T follicular helper cell (primary cell): ENCODE results near the gene MESP2.

ENCODE experiments used
- DNase-seq: peaks from one replicate; pipeline ENCODE4 v3.0.0-alpha.2; 2020; ENCODE audit warnings: low read depth

The MESP2 gene

DNA sequence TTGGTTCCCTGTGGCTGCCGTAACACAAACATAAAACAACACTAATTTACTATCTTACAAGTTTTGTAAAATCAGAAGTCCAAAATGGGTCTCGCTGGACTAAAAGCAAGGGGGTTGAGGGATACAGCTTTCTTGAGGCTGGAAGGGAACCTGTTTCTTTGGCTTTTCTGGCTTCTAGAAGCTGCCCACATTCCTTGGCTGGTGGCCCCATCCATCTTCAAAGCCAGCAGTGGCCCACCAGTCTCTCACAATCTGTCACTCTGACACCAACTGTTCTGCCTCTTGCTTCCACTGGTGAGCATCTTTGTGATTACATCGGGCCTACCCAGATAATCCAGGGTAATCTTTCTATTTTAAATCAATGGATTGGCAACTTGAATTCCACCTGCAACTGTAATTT is 39.6 kb downstream of the MESP2 start:
- DNase-seq = no peak

DNA sequence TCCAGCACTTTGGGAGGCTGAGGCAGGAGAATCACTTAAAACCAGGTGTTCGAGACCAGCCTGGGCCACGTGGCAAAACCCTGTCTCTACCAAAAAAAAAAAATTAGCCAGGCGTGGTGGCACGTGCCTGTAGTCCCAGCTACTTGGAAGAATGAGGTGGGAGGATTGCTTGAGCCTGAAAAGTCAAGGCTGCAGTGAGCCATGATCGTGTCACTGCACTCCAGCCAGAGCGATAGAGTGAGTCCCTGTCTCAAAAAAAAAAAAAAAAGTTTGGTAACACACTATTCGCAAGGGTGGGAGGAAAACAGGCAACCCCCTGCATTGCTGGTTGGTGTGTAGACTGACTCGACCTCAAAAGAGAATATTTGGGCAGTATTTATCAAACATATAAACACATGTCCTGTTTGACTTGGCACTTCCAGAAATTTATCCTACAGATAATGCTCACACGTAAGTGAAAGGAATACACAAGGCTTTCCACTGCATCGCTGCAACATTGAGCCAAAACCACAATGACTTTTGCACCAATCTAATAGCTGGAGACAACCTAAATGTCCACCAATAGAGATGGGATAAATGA is 41.7 kb downstream of the MESP2 start:
- no peak for DNase-seq

DNA sequence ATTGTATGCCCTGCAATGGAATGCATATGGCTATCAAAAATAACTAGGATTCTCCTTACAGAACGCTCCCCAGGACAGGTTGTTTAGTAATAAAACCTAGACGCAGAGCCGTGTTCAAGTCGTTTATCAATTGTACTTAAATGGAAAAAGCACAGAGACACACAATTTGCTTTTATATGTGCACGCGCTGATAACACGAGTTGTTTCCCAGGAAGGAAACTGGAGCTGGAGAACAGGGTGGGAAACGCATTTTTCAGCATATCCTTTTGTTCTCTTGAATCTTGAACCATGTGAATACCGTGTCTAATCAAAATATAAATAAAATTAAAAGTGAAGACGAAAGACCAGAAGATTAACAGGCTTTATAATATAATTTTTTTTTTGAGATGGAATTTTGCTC is 42.2 kb downstream of the MESP2 start:
- DNase-seq = no peak

DNA sequence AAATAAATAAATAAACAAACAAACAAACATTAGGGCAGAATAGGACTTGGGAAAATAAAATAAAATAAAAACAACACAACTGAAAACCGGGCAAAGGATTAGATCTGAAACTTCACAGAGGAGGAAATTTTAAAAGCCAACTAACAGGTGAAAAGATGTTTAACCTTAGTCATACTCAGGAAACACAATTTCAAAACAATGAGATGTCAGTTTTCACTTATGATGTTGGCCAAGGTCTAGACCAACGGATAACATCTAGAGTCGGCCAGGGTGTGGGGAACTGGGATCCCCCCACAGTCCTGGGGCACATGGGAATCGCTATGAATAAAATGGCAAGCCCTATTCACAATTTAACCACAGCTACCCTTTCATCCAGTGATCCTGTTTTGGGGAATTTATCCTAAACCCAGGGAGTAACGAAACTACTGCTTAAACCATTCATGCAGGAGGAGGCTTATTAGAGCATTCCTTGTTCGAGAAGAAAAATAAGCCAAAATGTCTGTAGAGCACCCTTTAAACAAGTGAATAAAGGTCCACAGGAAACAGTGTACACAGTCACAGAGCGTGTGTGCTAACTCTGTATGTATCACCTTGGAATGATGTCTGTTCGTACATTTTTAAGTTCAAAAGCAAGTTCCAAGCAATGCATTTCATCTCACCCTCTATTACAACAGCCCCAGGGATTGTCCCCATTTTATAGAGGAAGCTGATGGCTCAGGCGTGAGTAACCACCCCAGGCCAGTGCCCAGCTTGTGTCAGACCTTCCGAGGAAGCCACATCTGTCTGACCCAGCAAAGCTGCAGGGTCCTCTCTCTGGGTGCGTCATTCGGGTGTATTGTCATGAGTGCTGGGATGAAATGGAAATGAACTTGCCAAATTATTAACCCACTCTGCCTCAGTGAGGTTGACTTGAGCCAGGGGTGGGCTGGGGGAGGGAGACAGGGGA is 44.8 kb downstream of the MESP2 start:
- no peak for DNase-seq

DNA sequence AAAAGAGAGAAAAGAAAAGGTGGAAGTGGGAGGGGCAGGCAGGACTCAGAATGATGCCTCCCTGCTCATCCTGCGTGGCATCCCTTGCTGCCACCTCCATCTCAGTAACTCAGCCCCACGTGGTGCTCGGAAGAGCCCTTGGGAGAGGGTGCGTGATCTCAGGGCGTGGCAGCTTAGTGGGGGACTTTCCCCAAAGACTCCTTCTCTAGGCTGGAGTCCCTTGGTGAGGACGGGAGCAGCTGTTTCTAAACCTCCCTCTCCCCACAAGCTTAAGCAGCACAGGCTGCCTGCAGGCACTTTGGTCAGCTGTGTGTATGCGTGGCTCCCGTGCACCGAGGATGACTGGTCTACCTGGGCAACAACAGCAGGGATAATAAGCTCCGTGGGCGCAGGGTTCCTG is 45.9 kb downstream of the MESP2 start:
- no peak for DNase-seq

DNA sequence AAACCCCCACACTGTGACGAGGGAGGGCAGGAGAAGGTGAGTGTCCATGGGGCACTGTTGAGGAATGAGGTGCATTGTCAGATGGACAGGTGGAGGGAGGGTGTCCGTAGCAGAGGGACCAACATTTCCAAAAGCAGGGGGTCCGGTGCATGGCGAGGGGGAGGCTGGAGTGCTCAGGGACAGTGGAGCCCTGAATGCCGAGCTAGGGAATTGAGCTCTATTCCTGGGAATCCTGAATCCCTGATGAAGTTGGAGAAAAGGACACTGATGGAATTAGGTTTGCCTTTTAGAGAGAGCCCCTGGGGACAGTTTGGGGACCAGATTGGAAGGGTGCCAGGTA is 46.4 kb downstream of the MESP2 start:
- DNase-seq = no peak

DNA sequence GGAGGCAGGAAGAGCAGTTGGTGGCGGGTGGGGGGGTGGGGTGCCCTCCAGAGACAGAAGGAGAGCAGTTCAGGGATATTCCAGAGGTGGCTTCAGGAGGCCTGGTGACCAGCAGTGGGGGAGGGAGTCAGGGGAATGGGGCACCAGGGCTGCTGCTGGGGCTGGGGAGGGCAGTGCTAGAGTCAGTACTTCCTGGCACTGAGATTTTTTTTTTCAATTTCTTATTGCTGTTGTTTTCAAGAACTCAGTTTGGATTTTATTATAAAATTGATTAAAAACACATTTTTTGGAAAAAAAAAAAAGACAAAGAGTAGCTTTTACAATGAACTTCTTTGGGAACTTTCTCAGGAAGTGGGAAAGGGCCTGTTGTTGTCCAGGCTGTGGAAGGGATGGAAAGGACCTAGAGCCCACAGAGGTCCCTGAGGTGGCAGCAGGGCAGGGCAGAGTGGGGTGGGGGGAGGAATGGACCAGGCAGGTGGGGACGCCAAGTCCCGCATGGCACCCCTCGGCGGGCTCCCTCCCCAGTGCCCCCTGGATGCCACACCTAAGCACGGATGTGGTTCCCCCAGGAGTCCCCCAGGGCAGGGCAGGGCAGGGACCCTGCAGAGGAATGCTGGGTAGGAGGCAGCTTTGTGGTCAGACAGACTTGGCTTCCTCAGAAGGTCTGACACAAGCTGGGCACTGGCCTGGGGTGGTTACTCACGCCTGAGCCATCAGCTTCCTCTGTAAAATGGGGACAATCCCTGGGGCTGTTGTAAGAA is 47.0 kb downstream of the MESP2 start:
- no peak for DNase-seq

DNA sequence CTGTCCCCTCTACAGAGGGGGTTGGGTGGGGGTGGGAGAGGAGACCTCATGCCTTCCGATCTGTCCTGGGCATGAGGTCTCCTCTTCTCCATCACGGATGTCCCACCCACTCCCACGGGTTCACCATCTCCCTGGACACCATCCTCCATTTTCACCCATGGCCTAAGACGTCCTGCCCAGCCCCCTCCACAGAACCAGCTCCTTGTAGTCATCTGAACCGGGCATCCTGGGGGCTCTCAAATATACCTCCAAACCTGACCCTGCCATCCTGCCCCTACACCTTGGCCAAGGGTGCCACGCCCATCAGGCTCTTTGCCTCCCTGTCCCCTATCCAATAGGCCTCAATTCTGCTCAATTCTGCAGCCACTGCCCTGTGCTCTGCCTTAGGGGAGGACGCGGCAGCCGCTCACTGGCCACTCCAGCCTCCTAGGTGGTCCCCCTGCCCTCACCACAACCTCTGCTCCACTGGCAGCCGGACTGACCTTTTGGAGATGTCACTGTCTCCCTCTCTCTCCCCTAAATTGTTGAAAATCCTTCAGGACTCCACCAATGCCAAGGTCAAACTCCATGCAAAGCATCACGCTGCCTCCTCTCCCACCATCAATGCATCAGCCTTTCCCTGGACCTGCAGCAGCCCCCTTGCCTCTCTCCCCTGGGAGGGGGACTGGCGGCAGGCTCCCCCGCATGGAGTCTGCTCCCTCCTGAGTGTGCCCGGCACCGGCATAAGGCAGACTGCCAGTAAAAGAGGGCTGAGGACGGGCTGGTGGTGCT is 47.9 kb downstream of the MESP2 start:
- DNase-seq = no peak

DNA sequence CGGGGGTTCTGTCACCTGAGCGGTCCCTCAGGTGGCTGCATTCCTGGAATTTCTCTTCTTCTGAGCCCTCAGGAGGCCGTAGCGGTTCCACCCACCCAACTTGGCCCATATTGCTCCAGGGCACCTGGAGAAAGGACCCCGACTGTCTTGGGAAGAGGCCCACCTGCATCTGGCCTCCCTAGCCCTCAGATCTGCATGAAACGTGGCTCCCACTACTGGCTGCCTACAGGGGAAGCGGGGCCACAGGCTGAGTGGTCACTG is 48.4 kb downstream of the MESP2 start:
- DNase-seq = no peak

DNA sequence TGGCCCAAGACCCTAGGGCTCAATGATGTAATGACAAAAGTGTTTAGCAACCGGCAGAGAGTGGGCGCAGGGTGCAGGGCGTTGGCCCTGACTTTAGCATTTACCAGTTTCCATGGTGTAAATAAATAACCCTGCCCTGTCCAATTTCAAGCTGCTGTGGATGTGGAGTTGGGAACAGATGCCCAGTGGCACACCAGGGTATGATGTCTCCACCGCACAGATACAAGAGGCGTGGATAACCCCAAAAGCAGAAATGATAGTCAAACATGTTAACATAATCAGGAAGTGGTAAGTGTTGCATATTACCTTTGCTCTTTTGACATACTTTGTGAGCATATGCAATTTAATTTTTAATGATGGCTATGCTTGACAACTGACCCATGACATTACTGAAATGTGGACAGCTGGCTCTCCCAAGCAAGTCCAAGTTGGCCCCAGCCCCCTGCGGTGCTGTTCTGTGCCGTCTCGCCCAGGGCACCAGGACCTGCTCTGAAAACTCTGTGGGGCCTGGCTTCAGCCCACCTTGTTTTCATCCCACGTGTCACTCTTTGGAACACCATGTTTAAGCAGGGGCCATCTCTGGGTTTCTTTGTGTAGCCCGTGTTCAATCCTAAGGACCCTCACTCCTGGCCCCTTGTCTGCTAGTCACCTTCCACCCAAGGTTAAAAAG is 49.3 kb downstream of the MESP2 start:
- DNase-seq = no peak

DNA sequence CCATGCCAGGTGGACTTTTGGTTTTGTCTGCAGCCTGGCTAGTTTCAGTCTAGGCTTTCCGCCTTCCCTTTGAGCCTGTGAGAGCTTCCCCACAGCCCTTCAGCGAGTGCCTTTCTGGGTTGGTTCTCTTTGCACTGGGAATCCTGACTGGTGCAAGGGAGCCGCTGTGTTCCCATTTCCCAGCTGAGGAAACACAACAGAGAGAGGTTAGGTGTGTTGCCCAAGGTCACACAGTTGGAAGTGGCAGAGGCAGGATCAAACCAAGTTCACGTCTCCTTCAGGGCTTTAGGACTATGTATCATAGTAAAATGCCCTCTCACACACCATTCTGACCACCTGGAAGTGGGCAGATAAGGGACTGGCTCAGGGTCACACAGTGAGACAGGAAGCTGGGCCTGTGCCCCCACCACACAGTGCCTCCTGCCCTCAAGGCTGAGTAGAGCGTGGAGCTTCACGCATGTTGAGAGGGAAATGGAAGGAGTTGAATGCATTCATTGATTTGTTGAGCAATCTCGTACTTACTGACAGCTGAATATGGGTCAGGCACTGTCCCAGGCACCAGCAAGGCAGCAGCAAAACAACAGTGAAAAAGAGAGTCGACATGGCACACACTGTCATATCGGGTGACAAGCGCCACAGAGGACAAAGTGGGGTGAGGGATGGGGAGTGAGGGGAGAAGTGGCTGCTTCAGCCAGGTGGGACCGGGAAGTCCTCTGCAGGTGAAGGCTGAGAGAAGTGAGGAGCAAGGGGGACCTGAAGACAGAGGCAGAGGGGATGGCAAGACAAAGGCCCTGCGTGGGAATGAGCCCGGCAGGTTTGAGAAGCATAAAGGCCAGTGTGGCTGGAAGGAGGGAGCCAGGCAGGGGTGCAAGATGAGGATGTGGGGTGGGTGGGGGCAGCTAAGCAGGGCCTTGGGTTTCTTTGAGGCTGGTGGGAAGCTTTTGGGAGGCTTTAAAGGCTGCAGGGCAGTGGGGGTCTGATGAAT is 50.8 kb downstream of the MESP2 start:
- no peak for DNase-seq

DNA sequence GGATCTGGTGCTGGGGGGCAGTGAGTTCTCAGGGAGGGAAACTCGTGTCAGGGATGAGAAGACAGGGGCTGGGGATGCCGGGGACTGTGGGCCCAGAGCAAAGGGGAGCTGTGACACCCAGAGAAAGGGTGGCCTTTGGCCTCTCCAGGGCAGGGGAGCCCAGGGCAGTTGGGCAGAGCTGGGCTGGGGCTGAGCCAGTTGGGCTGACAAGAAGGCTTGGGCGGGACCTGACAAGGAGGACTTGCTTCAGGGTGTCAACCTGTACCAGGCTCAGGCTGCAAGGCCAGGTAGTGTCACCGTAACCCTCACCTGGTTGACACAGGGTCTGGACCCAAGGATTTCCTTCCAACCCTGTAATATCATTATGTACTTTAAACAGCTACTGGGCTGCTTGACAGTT is 51.7 kb downstream of the MESP2 start:
- DNase-seq = no peak
